AG09309 (cell line): ENCODE results near the gene RASAL3.

Source experiments
- DNase-seq: peaks from one replicate; pipeline ENCODE4 v3.0.0-alpha.2; 2010; ENCODE audit warnings: low read depth
- H3K4me3 ChIP-seq: 2 replicates; pipeline ENCODE4 v1.5.1; 2011; ENCODE audit warnings: mild to moderate bottlenecking, low read depth, low read length, moderate library complexity; ENCODE audit not compliant: control insufficient read depth
- TF ChIP-seq, protein P1 (sequence below): IDR thresholded peaks from 2 replicates; pipeline ENCODE4 v1.5.1; 2011; ENCODE audit warnings: mild to moderate bottlenecking, low read depth, low read length, inconsistent platforms; ENCODE audit not compliant: insufficient read depth, control insufficient read depth; ENCODE audit errors: missing control alignments

Gene RASAL3

GRCh38 chr19:15461694-15462093 lies 2.6 kb downstream of the RASAL3 start:
- TF ChIP-seq, protein P1, sequence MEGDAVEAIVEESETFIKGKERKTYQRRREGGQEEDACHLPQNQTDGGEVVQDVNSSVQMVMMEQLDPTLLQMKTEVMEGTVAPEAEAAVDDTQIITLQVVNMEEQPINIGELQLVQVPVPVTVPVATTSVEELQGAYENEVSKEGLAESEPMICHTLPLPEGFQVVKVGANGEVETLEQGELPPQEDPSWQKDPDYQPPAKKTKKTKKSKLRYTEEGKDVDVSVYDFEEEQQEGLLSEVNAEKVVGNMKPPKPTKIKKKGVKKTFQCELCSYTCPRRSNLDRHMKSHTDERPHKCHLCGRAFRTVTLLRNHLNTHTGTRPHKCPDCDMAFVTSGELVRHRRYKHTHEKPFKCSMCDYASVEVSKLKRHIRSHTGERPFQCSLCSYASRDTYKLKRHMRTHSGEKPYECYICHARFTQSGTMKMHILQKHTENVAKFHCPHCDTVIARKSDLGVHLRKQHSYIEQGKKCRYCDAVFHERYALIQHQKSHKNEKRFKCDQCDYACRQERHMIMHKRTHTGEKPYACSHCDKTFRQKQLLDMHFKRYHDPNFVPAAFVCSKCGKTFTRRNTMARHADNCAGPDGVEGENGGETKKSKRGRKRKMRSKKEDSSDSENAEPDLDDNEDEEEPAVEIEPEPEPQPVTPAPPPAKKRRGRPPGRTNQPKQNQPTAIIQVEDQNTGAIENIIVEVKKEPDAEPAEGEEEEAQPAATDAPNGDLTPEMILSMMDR = no peak
- no peak overlapping the region for H3K4me3 ChIP-seq
- no peak for DNase-seq

DNA sequence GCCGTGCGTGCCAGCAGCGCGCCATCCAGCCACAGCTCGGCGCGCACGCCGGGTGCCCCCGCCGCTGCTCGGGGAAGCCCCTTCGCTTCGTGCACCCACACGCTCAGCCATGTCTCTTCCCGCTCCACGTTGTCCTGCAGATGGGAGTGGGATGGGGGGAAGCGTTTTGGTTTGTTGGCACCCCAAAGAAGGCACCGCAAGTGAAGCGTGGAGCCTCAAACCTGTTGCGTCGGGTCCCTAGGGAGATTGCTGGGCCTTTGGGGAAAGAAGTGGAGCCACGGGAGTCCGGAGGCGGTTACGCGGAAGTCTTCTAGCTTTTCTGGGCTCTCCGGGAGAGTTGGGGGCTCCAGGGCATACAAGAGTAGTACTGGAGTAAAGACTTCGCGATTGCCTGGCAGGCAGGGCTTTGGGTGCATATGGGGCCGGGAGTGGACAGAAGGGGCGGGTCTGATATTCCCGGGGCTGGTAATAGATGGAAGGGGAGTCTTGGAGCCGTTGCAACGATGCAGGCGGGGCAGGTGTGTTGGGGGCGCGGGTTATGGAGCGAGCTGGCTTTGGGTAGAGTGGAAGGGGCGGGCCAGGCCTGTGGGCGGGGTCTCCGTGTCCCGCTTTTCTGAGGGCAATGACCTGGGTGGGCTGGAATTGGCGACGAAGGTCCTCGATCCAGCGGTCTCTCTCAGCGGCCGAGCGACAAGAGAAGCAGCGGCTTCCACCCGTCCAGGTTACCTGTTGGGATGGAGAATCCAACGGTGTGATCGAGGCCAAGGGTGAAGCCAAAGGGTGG lies 6.5 kb downstream of the RASAL3 start:
- H3K4me3 ChIP-seq = no peak overlapping the region
- TF ChIP-seq, protein P1 = no peak

DNA sequence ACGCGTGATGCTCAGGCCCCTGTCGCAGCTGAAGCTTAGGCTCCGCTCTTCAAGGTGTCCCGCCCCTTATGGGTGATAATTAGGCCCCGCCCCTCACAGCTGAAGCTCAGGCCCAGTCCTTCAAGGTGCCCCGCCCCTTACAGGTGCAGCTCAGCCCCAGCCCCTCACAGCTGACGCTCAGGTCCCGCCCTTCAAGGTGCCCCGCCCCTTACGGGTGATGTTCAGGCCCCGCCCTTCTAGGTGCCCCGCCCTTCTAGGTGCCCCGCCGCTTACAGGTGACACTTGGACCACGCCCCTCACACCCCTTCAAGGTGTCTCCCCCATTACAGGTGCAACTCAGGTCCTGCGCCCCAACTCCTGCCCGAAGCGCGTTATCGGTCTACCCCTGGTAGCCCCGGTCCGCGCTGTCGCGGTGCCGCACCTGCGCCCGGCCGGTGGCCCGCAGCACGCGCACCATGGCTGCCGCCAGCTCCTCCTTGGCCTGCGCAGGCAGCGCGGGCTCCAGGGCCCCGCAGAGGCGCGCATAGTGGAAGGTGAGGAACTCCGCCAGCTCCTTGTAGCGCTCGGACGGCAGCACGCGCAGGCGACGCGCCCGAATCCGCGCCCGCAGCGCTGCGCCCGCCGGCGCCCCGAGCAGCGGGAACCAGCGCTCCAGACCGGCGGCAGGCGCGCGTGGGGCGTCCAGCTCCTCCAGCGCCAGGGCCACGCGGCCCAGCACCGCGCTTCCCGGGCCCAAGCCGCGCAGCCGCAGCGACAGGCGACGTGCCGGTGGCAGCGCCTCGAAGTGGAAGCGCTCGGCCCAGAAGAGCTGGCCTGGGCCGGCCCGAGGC lies 7.3 kb downstream of the RASAL3 start:
- TF ChIP-seq, protein P1 = no peak
- DNase-seq = no peak
- no peak overlapping the region for H3K4me3 ChIP-seq

More for the DNA sequence above, 6.5 kb downstream of the RASAL3 start:
- no peak for DNase-seq

DNA sequence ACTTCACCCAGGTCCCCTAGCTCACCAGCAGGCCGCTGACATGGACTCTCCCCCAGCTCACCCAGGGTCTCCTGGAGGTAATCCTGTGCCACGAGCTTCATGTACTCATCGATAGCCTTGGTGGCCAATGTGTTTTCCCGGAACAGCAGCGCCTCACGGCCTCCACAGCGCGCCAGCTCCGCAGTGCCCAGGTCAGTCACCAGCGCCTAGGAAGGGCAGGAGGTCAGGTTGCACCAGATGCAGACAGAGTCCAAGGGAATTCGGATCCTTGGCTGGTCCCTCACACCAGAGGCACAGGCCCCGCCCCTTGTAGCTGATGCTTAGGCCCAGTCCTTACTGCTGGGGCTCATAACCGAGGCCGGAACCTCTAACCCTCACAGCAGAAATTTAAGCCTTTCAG lies 7.9 kb downstream of the RASAL3 start:
- TF ChIP-seq, protein P1 = no peak
- H3K4me3 ChIP-seq = no peak overlapping the region
- no peak for DNase-seq

- TF ChIP-seq, protein P1 = no peak
- H3K4me3 ChIP-seq = no peak overlapping the region
- no peak for DNase-seq
These were observed 8.3 kb downstream of the RASAL3 start for GRCh38 chr19:15455996-15456395.

- DNase-seq = no peak
- TF ChIP-seq, protein P1 = peak; percentile 28
- H3K4me3 ChIP-seq = no peak overlapping the region
These were observed 10.2 kb downstream of the RASAL3 start for GRCh38 chr19:15453906-15454860.
